ENCODE measurements around the gene SIRT6.

SIRT6 gene

DNA sequence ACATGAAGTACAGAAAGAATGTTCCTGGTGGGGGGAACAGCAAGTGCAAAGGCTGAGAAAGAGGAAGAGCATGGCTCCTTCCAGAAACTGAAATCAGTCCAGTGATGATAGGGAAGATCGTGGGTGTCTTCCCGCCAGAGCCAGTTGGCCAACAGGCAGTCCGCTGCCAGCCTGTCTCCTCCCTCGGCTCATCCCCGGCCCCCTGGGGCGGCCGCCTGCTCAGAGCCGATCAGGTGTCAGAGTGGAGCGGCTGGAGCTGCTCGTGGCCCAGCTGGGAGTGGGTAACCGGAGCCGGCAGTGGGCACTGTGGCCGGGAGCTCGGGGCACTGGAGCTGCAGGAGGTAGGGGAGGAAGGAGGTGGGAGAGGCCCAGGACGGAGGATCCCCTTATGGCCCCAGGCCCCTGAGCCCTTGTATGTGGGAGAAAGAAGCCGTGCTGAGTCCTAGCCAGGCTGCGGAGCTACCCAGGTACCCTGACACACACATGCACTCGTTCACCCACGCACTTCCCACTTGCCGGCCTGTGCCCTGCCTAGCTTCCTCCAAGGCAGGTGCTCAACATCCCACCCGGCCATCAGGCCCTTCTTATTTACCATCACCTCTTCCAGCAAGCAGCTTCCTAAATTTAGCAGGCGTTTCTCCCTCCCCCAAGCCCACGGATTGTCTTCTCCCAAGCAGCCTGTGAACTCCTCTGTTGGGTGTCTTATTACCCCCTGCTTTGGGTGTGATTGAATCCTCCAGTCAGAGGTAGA, 1.8 kb upstream of the SIRT6 start:
- Histone ChIP-seq H3K36me3 (peaks cover 15% of the 10 kb centered on the region), H3K4me3 (ENCODE audit: low read depth in 1 of 2, low read length in 1 of 2) (no peak overlapping the region), H3K4me1 (ENCODE audit: control insufficient read depth in 1 of 2, insufficient read depth in 1 of 2, low read depth in 1 of 2, low read length in 1 of 2) (peaks cover 25 to 29% of the 10 kb centered on the region in 2 experiments), H3K27me3 (peaks cover 19% of the 10 kb centered on the region), H3K9me3 (no peaks in the 10 kb centered on the region), H3K27ac (no peak overlapping the region)
- TF ChIP-seq, protein P1, sequence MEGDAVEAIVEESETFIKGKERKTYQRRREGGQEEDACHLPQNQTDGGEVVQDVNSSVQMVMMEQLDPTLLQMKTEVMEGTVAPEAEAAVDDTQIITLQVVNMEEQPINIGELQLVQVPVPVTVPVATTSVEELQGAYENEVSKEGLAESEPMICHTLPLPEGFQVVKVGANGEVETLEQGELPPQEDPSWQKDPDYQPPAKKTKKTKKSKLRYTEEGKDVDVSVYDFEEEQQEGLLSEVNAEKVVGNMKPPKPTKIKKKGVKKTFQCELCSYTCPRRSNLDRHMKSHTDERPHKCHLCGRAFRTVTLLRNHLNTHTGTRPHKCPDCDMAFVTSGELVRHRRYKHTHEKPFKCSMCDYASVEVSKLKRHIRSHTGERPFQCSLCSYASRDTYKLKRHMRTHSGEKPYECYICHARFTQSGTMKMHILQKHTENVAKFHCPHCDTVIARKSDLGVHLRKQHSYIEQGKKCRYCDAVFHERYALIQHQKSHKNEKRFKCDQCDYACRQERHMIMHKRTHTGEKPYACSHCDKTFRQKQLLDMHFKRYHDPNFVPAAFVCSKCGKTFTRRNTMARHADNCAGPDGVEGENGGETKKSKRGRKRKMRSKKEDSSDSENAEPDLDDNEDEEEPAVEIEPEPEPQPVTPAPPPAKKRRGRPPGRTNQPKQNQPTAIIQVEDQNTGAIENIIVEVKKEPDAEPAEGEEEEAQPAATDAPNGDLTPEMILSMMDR (IDR thresholded peaks at IDR 0.05): no peak

DNA sequence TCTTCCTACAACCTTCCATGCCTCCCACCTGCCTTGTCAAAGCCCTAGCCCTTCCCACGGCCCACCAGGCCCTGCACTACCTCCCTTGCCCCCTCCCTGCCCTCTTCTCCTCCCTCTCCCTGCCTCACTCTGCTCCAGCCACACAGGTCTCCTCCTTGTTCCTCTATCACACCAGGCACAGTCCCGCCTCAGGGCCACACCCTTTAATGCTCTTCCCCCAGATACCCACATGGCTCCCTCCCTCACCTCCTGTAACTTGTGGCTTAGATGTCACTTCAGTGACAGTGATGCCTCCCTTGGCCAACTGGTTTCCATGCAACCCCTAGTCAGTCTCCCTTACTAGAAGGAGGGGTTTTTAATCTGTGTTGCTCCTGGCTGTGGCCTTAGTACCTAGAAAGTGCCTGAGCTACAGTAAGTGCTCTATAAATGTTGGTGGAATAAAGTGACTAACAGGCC, 1.3 kb downstream of the SIRT6 start:
- Histone ChIP-seq H3K9me3 (no peaks in the 10 kb centered on the region), H3K27ac (no peak overlapping the region), H3K36me3 (peaks cover 46% of the 10 kb centered on the region), H3K27me3 (peaks cover 19% of the 10 kb centered on the region), H3K4me3 (ENCODE audit: low read depth in 1 of 2, low read length in 1 of 2) (peak overlapping the region in 1 of 2 experiments; percentile 91), H3K4me1 (ENCODE audit: control insufficient read depth in 1 of 2, insufficient read depth in 1 of 2, low read depth in 1 of 2, low read length in 1 of 2) (peaks cover 25 to 29% of the 10 kb centered on the region in 2 experiments)
- TF ChIP-seq, protein P1 (IDR thresholded peaks at IDR 0.05): no peak

- Histone ChIP-seq H3K36me3 (peaks cover 67% of the 10 kb centered on the region), H3K9me3 (no peaks in the 10 kb centered on the region), H3K27me3 (peaks cover 7% of the 10 kb centered on the region), H3K27ac (no peak overlapping the region), H3K4me1 (ENCODE audit: control insufficient read depth in 1 of 2, insufficient read depth in 1 of 2, low read depth in 1 of 2, low read length in 1 of 2) (peaks cover 25 to 29% of the 10 kb centered on the region in 2 experiments), H3K4me3 (ENCODE audit: low read depth in 1 of 2, low read length in 1 of 2) (no peak overlapping the region)
- TF ChIP-seq, protein P1 (IDR thresholded peaks at IDR 0.05): no peak
Observed at GRCh38 chr19:4178990-4179389, 3.4 kb downstream of the SIRT6 start.

DNA sequence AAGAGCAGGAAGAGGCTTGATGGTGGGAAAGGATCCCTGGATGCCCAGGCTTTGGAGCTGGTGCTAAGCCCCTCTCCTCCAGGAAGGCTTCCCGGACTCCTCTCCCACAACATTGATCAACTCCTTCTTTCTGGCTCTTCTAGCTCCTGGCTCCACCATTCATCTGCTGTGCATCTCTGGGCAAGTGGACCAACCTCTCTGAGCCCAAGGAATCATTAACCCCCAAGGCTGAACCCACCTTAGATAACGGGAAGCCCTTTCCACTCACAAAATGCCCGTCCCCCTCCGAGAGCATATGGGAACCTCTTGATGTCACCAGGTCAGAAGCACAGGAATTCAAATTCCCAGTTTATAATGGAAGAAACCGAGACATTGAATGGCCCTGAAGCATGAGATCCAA, 5.2 kb downstream of the SIRT6 start:
- TF ChIP-seq, protein P1 (IDR thresholded peaks at IDR 0.05): no peak

DNA sequence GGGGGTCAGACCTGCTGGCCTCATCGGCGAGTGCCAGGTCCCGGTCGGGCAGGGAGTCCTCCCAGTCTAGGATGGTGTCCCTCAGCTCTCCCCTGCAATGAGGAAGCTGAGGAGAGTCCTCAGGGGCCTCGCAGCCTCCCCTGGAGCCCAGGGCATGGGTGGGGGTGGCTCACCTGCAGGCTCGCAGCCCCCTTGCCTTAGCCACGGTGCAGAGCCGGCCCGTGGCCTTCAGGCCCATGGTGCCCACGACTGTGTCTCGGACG, 6.8 kb downstream of the SIRT6 start:
- H3K36me3 ChIP-seq: peaks cover 67% of the 10 kb centered on the region
- no peak overlapping the region for H3K27ac ChIP-seq
- H3K9me3 ChIP-seq: no peaks in the 10 kb centered on the region
- H3K4me1 ChIP-seq (ENCODE audit: control insufficient read depth in 1 of 2, insufficient read depth in 1 of 2, low read depth in 1 of 2, low read length in 1 of 2): peaks cover 5% of the 10 kb centered on the region in 2 experiments
- TF ChIP-seq, protein P1 (IDR thresholded peaks at IDR 0.05): no peak
- H3K27me3 ChIP-seq: peaks cover 26% of the 10 kb centered on the region
- no peak overlapping the region for H3K4me3 ChIP-seq (ENCODE audit: low read depth in 1 of 2, low read length in 1 of 2)

More for the DNA sequence above, 5.2 kb downstream of the SIRT6 start:
- Histone ChIP-seq H3K4me1 (ENCODE audit: control insufficient read depth in 1 of 2, insufficient read depth in 1 of 2, low read depth in 1 of 2, low read length in 1 of 2) (peaks cover 20% of the 10 kb centered on the region in 2 experiments), H3K36me3 (peaks cover 70% of the 10 kb centered on the region), H3K4me3 (ENCODE audit: low read depth in 1 of 2, low read length in 1 of 2) (no peak overlapping the region), H3K9me3 (no peaks in the 10 kb centered on the region), H3K27ac (no peak overlapping the region), H3K27me3 (peaks cover 17% of the 10 kb centered on the region)

Measured in neutrophil (primary cell).